Upper lobe of right lung (tissue), 1 donor: ENCODE results near the gene BYSL. TPM values are rescaled to one million over a fixed set of nuclear protein-coding genes. Genes with fewer than 3 reads are reported as not detected.

Source experiments
- ATAC-seq: fragments of 200-7000 bp; cut with Tn5 transposase; one replicate; pipeline ENCODE4 v1.9.1; 2020; ENCODE audit warnings: mild to moderate bottlenecking, moderate library complexity
- DNase-seq: peaks from one replicate; pipeline ENCODE4 v3.0.0-alpha.2; 2020
- H3K27ac ChIP-seq: fragments of 200-600 bp; one replicate; pipeline ENCODE4 v1.8.0; 2022
- H3K27me3 ChIP-seq: fragments of 200-600 bp; one replicate; pipeline ENCODE4 v1.8.0; 2022; ENCODE audit warnings: mild to moderate bottlenecking
- H3K36me3 ChIP-seq: fragments of 200-600 bp; one replicate; pipeline ENCODE4 v1.8.0; 2022
- H3K4me1 ChIP-seq: fragments of 200-600 bp; one replicate; pipeline ENCODE4 v1.8.0; 2022
- H3K4me3 ChIP-seq: fragments of 200-600 bp; one replicate; pipeline ENCODE4 v1.8.0; 2022; ENCODE audit warnings: mild to moderate bottlenecking
- H3K9me3 ChIP-seq: fragments of 200-600 bp; one replicate; pipeline ENCODE4 v1.8.0; 2022
- CTCF ChIP-seq: fragments of 200-600 bp; IDR thresholded peaks from one replicate; pipeline ENCODE4 v1.8.0; 2022; ENCODE audit warnings: antibody characterized with exemption
- intact Hi-C: fragments of 100-400 bp; cut with DNase I; formaldehyde crosslinking; loops from one replicate; pipeline ENCODE4 v1.11.0; 2022
- total RNA-seq: library from RNA; stranded (reverse); fragmentation: NEBNext Ultra II Directional; extraction: Animal tissue kit (Norgen Biotek cat#: 25700); gene quantifications from one replicate; pipeline ENCODE4 v1.2.1, GENCODE V29; 2021
- donor health status: DM: no; HTN: yes; CAD: no; lungs with severe emphysema.

Gene BYSL
- total RNA-seq, 1 donor from 2014 or later: 11.6 TPM

DNA sequence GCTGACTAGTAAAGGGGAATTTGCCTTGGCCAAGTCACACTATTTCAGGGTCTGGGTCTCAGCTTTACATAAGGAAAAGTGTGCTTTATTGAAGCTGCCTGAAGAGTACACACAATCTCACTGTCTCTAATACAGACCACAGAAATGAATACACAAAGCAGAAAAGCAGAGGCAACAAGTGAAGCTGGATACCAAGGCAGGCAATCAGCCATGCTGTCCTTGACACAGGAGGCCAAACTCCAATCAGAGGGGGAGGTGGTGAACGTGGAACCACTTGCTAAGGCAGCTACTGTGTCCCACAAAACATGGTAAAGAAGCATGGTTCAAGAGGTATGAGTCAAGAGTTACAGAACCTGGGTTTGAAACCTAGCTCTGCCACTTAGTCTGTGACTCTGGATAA, 42.1 kb downstream of the BYSL start:
- intact Hi-C loops: no loop called here
- Histone ChIP-seq H3K4me3 (no peak overlapping the region), H3K9me3 (no peaks in the 10 kb centered on the region), H3K36me3 (no peaks in the 10 kb centered on the region), H3K27ac (no peak overlapping the region), H3K27me3 (no peaks in the 10 kb centered on the region), H3K4me1 (peaks cover 38% of the 10 kb centered on the region)
- DNase-seq: no peak
- TF ChIP-seq CTCF: no peak
- no peak for ATAC-seq

DNA sequence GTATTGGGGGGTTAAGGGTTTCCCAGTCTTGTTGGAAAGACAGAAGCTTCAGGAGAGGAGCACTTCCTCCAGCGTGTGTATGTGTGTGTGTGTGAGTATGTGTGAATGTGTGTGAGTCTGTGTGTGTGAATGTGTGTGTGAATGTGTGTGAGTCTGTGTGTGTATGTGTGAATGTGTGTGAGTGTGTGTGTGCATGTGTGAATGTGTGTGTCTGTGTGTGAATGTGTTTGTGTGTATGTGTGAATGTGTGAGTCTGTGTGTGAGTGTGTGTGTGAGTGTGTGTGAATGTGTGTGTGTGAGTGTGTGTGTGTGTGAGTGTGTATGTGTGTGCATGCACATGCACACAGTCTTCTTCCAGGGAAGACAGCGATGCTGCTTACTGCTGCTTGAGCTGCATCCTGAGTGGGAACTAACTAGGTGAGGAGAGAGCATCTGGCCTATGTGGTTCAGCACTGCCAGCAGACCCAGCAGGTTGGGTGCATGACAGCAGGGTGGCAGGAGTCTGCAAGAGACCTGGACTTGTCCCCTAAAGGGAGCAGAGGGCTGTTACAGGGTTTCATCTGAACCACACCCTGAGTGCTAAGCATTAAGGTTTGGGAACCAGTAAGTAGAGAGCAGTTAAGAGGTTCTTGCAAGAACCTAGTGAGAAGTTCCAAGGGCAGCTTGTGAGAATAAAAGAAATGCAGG, 43.0 kb downstream of the BYSL start:
- intact Hi-C loops: no loop called here

GRCh38 chr6:41965429-41966213, 44.3 kb downstream of the BYSL start:
- H3K27ac ChIP-seq: no peak overlapping the region
- ATAC-seq (no peak), DNase-seq (no peak)
- no peaks in the 10 kb centered on the region for H3K9me3 ChIP-seq
- H3K4me3 ChIP-seq: no peak overlapping the region
- H3K4me1 ChIP-seq: peaks cover 50% of the 10 kb centered on the region
- no peaks in the 10 kb centered on the region for H3K36me3 ChIP-seq
- intact Hi-C loops: no loop called here
- no peak for TF ChIP-seq CTCF
- no peaks in the 10 kb centered on the region for H3K27me3 ChIP-seq

More for the DNA sequence above, 43.0 kb downstream of the BYSL start:
- peaks cover 38% of the 10 kb centered on the region for H3K4me1 ChIP-seq
- ATAC-seq (peak; percentile 18), DNase-seq (no peak)
- H3K9me3 ChIP-seq: no peaks in the 10 kb centered on the region
- no peak overlapping the region for H3K4me3 ChIP-seq
- H3K27me3 ChIP-seq: no peaks in the 10 kb centered on the region
- H3K36me3 ChIP-seq: no peaks in the 10 kb centered on the region
- H3K27ac ChIP-seq: no peak overlapping the region
- TF ChIP-seq CTCF: no peak

GRCh38 chr6:41966214-41966920, 45.1 kb downstream of the BYSL start:
- no peak for TF ChIP-seq CTCF
- Histone ChIP-seq H3K9me3 (no peaks in the 10 kb centered on the region), H3K36me3 (no peaks in the 10 kb centered on the region), H3K27ac (peak overlapping the region; percentile 61), H3K27me3 (no peaks in the 10 kb centered on the region), H3K4me1 (peaks cover 57% of the 10 kb centered on the region), H3K4me3 (no peak overlapping the region)
- ATAC-seq (no peak), DNase-seq (no peak)
- intact Hi-C loops: no loop called here

GRCh38 chr6:41966961-41967311, 45.6 kb downstream of the BYSL start:
- no peak for DNase-seq

More at GRCh38 chr6:41966961-41967311, 45.6 kb downstream of the BYSL start:
- TF ChIP-seq CTCF: no peak
- Histone ChIP-seq H3K9me3 (no peaks in the 10 kb centered on the region), H3K4me3 (no peak overlapping the region), H3K36me3 (no peaks in the 10 kb centered on the region), H3K27ac (peak overlapping the region; percentile 61), H3K27me3 (no peaks in the 10 kb centered on the region), H3K4me1 (peaks cover 54% of the 10 kb centered on the region)
- intact Hi-C loops: no loop called here
- ATAC-seq: no peak
